Measurements from ENCODE around the gene KIDINS220.

The KIDINS220 gene

GRCh38 chr2:8836971-8837794 is at the start of gene KIDINS220:
TSS of gene KIDINS220 (minus strand) at chr2:8837613. CDS start at chr2:8827093, 10,520 bp downstream.
- peak; percentile 82 for DNase-seq (ENCODE audit: low read depth)

- no peak for DNase-seq (ENCODE audit: low read depth)
Observed at GRCh38 chr2:8886876-8887275, 49.5 kb upstream of the KIDINS220 start.

- DNase-seq (ENCODE audit: low read depth), result no peak
Observed at GRCh38 chr2:8886202-8886518, 48.7 kb upstream of the KIDINS220 start.

- DNase-seq (ENCODE audit: low read depth), result no peak
Observed at GRCh38 chr2:8885449-8886201, 48.2 kb upstream of the KIDINS220 start.

- no peak for DNase-seq (ENCODE audit: low read depth)
Observed at GRCh38 chr2:8884812-8885211, 47.4 kb upstream of the KIDINS220 start.

GRCh38 chr2:8882094-8882493 is 44.7 kb upstream of the KIDINS220 start:
- no peak for DNase-seq (ENCODE audit: low read depth)

- DNase-seq (ENCODE audit: low read depth), result no peak
Observed at GRCh38 chr2:8877894-8878293, 40.5 kb upstream of the KIDINS220 start.

- no peak for DNase-seq (ENCODE audit: low read depth)
Observed at GRCh38 chr2:8877332-8877731, 39.9 kb upstream of the KIDINS220 start.

- no peak for DNase-seq (ENCODE audit: low read depth)
Observed at GRCh38 chr2:8876628-8877027, 39.2 kb upstream of the KIDINS220 start.

- DNase-seq (ENCODE audit: low read depth), result no peak
Observed at GRCh38 chr2:8872821-8873432, 35.5 kb upstream of the KIDINS220 start.

GRCh38 chr2:8870441-8870840 is 33.0 kb upstream of the KIDINS220 start:
- DNase-seq (ENCODE audit: low read depth), result no peak

- DNase-seq (ENCODE audit: low read depth), result no peak
Observed at GRCh38 chr2:8867363-8867762, 29.9 kb upstream of the KIDINS220 start.

GRCh38 chr2:8863331-8863953 is 26.0 kb upstream of the KIDINS220 start:
- no peak for DNase-seq (ENCODE audit: low read depth)

GRCh38 chr2:8862230-8862629 is 24.8 kb upstream of the KIDINS220 start:
- no peak for DNase-seq (ENCODE audit: low read depth)

- DNase-seq (ENCODE audit: low read depth), result no peak
Observed at GRCh38 chr2:8861797-8862196, 24.4 kb upstream of the KIDINS220 start.

GRCh38 chr2:8860239-8860638 is 22.8 kb upstream of the KIDINS220 start:
- no peak for DNase-seq (ENCODE audit: low read depth)

GRCh38 chr2:8858910-8859309 is 21.5 kb upstream of the KIDINS220 start:
- no peak for DNase-seq (ENCODE audit: low read depth)

GRCh38 chr2:8858264-8858663 is 20.9 kb upstream of the KIDINS220 start:
- no peak for DNase-seq (ENCODE audit: low read depth)

GRCh38 chr2:8857709-8858108 is 20.3 kb upstream of the KIDINS220 start:
- no peak for DNase-seq (ENCODE audit: low read depth)

GRCh38 chr2:8856176-8856575 is 18.8 kb upstream of the KIDINS220 start:
- no peak for DNase-seq (ENCODE audit: low read depth)

- DNase-seq (ENCODE audit: low read depth), result no peak
Observed at GRCh38 chr2:8855010-8855409, 17.6 kb upstream of the KIDINS220 start.

GRCh38 chr2:8853426-8853825 is 16.0 kb upstream of the KIDINS220 start:
- DNase-seq (ENCODE audit: low read depth), result no peak

Measured in activated T-cell treated with anti-CD3 and anti-CD28 coated beads for 24 hours (primary cell).